Smooth muscle cell (in vitro differentiated cells): ENCODE measurements around the gene ANGEL1. TPM values are rescaled to one million over a fixed set of nuclear protein-coding genes. Genes with fewer than 3 reads are reported as not detected.

Experiments
- DNase-seq: peaks from one replicate; lab custom pipeline; 2025; ENCODE audit not compliant: unreplicated experiment; lab: John Stamatoyannopoulos, UW
- H2AFZ ChIP-seq: fragments of 200-600 bp; sonication (generic); 2 replicates; pipeline ENCODE4 v1.6.0; 2016; ENCODE audit warnings: antibody characterized with exemption, low read depth, mild to moderate bottlenecking
- H3F3A ChIP-seq: fragments of 200-600 bp; sonication (generic); 2 replicates; pipeline ENCODE4 v1.6.0; 2017; ENCODE audit warnings: antibody characterized with exemption, low read depth
- H3K27ac ChIP-seq: fragments of 200-600 bp; sonication (generic); 2 replicates; pipeline ENCODE4 v1.5.1; 2016; ENCODE audit warnings: low read depth, mild to moderate bottlenecking
- H3K27me3 ChIP-seq: fragments of 200-600 bp; sonication (generic); 2 replicates; pipeline ENCODE4 v1.6.1; 2016; ENCODE audit warnings: low read depth, mild to moderate bottlenecking
- H3K36me3 ChIP-seq: fragments of 200-600 bp; sonication (generic); 2 replicates; pipeline ENCODE4 v1.5.1; 2016; ENCODE audit warnings: low read depth
- H3K4me1 ChIP-seq: fragments of 200-600 bp; sonication (generic); 2 replicates; pipeline ENCODE4 v1.5.1; 2016; ENCODE audit warnings: low read depth
- H3K4me2 ChIP-seq: fragments of 200-600 bp; sonication (generic); 2 replicates; pipeline ENCODE4 v1.6.0; 2016; ENCODE audit warnings: mild to moderate bottlenecking
- H3K4me3 ChIP-seq: fragments of 200-600 bp; sonication (generic); 2 replicates; pipeline ENCODE4 v1.5.1; 2016; ENCODE audit warnings: mild to moderate bottlenecking
- H3K79me2 ChIP-seq: fragments of 200-600 bp; sonication (generic); 2 replicates; pipeline ENCODE4 v1.6.0; 2016; ENCODE audit warnings: low read depth, mild to moderate bottlenecking
- H3K9ac ChIP-seq: fragments of 200-600 bp; sonication (generic); 2 replicates; pipeline ENCODE4 v1.6.0; 2016; ENCODE audit warnings: low read depth
- H3K9me3 ChIP-seq: fragments of 200-600 bp; sonication (generic); replicated peaks from 2 replicates; pipeline ENCODE4 v1.5.1; 2016; ENCODE audit warnings: low read depth
- H4K20me1 ChIP-seq: fragments of 200-600 bp; sonication (generic); 2 replicates; pipeline ENCODE4 v1.6.0; 2016; ENCODE audit warnings: low read depth
- CTCF ChIP-seq: fragments of 200-600 bp; sonication (generic); IDR thresholded peaks from 2 replicates; pipeline ENCODE4 v1.5.1; 2017; ENCODE audit warnings: borderline replicate concordance, mild to moderate bottlenecking, antibody characterized with exemption; ENCODE audit not compliant: insufficient read depth, poor library complexity, severe bottlenecking
- WGBS: methylation state at CpG from one replicate; pipeline ENCODE4 v1.1.7; 2016; ENCODE audit warnings: low lambda C conversion rate; 5-methylcytosine and 5-hydroxymethylcytosine counted together
- polyA plus RNA-seq: library from polyadenylated mRNA; unstranded; fragments of >200 nt; fragmentation: Nextera tagmentation; extraction: Ambion mirVana; gene quantifications from 2 replicates; pipeline ENCODE4 v1.2.1, GENCODE V29; 2016
- total RNA-seq: library from RNA; depleted of rRNA; stranded (reverse); fragments of >200 nt; gene quantifications from 2 replicates; pipeline ENCODE4 v1.2.3, GENCODE V29; 2014

Gene ANGEL1
- total and polyA plus RNA-seq, 2 experiments from 2014 or later: 8.4 to 20.4 TPM

GRCh38 chr14:76833011-76833410, 20.3 kb upstream of the ANGEL1 start:
- H3K36me3 ChIP-seq: no peaks in the 10 kb centered on the region
- no peak for DNase-seq
- H3K79me2 ChIP-seq: no peaks in the 10 kb centered on the region
- H3K27ac ChIP-seq: no peak overlapping the region
- no peaks in the 10 kb centered on the region for H3K9me3 ChIP-seq
- no peak for TF ChIP-seq CTCF
- peaks cover 9% of the 10 kb centered on the region for H3K4me1 ChIP-seq
- no peak overlapping the region for H3K4me3 ChIP-seq
- H4K20me1 ChIP-seq: no peaks in the 10 kb centered on the region
- WGBS: 95% methylated on average over 2 of the region's 2 CpGs
- H3K27me3 ChIP-seq: peaks cover under 1% of the 10 kb centered on the region
- no peaks in the 10 kb centered on the region for H3F3A ChIP-seq
- no peak overlapping the region for H3K4me2 ChIP-seq
- no peak overlapping the region for H2AFZ ChIP-seq
- H3K9ac ChIP-seq: no peak overlapping the region

DNA sequence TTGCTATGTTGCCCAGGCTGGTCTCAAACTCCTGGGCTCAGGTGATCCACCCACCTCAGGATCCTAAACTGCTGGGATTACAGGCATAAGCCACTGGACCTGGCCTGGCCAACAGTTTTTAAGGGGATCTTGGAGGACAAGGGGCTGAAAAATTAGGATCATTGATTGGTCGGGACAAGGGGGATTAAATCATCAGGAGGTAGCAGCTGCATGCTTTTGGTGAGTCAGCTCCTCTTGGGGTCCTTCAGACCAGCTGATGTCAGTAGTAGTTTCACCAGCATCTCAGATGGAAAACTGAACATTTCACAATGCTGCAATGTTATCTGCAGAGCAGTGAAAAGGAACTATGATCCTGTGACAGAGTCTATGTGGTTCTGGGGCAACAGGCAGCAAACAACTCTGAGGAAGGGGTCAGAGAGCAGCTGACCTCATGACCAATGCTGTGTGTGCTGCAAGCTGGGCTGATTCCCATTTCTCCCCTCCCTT, 19.9 kb upstream of the ANGEL1 start:
- no peak for DNase-seq
- H3K27ac ChIP-seq: no peak overlapping the region
- 80% methylated on average over 1 of the region's 1 CpG for WGBS

DNA sequence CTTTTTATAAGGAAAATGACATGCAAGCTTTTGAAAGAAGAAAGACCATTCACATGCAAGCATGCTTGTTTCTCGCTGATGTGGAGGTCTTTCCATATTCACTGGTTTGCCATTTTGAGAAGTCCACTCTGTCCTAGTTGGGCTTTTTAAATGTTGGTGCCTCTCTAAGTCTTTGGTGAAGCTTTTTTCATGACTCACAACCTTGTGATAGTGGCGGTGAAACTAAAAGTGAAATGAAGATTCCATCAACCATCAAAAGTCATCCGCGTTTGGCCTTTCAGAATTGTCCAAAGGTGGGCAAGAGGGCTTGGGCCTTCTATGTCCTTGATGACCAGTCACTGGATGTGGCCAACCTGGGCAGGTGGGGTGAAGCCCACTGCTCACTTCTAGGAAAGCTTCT, 17.9 kb upstream of the ANGEL1 start:
- Histone ChIP-seq H3K36me3 (no peaks in the 10 kb centered on the region), H3K4me1 (peaks cover 9% of the 10 kb centered on the region), H3K9me3 (no peaks in the 10 kb centered on the region), H3K79me2 (no peaks in the 10 kb centered on the region), H3K4me3 (no peak overlapping the region), H3K27ac (no peak overlapping the region), H3K9ac (no peak overlapping the region), H4K20me1 (no peaks in the 10 kb centered on the region), H2AFZ (no peak overlapping the region), H3K27me3 (no peaks in the 10 kb centered on the region), H3K4me2 (no peak overlapping the region), H3F3A (no peaks in the 10 kb centered on the region)
- TF ChIP-seq CTCF: no peak
- WGBS: 93% methylated on average over 4 of the region's 4 CpGs
- DNase-seq: no peak

More for the DNA sequence above, 19.9 kb upstream of the ANGEL1 start:
- no peak overlapping the region for H3K4me2 ChIP-seq
- H3F3A ChIP-seq: no peaks in the 10 kb centered on the region
- H3K27me3 ChIP-seq: no peaks in the 10 kb centered on the region
- no peak for TF ChIP-seq CTCF
- peaks cover 9% of the 10 kb centered on the region for H3K4me1 ChIP-seq
- no peak overlapping the region for H3K9ac ChIP-seq
- no peaks in the 10 kb centered on the region for H3K79me2 ChIP-seq
- no peaks in the 10 kb centered on the region for H4K20me1 ChIP-seq
- H2AFZ ChIP-seq: no peak overlapping the region
- no peaks in the 10 kb centered on the region for H3K9me3 ChIP-seq
- no peak overlapping the region for H3K4me3 ChIP-seq
- no peaks in the 10 kb centered on the region for H3K36me3 ChIP-seq

- peaks cover 9% of the 10 kb centered on the region for H3K4me1 ChIP-seq
- no peak for DNase-seq
- no peaks in the 10 kb centered on the region for H3K9me3 ChIP-seq
- WGBS: 76% methylated on average over 6 of the region's 7 CpGs
- no peak overlapping the region for H3K4me2 ChIP-seq
- H4K20me1 ChIP-seq: no peaks in the 10 kb centered on the region
- no peak for TF ChIP-seq CTCF
- H3K9ac ChIP-seq: no peak overlapping the region
- no peak overlapping the region for H2AFZ ChIP-seq
- H3F3A ChIP-seq: no peaks in the 10 kb centered on the region
- no peak overlapping the region for H3K27ac ChIP-seq
- no peaks in the 10 kb centered on the region for H3K27me3 ChIP-seq
- H3K79me2 ChIP-seq: no peaks in the 10 kb centered on the region
- no peak overlapping the region for H3K4me3 ChIP-seq
- H3K36me3 ChIP-seq: no peaks in the 10 kb centered on the region
These were observed 17.2 kb upstream of the ANGEL1 start for GRCh38 chr14:76829650-76830421.
